ENCODE data around the gene FCHSD2.

DNA sequence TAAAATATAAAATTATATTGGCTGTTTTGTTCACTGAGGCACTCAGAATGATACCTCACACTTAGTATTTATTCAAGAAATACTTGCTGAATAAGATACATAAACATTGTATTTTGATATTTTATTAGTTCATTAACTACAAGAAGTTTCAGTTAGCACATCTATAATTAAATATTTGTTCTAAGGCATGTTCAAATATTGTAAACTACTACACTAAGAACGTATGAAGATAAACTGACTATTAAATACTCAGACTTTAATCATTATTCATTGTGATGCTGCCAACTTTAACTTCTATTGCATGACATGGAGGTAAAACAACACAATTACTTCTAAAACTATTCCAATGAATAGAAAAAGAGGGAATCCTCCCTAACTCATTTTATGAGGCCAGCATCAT, 198.5 kb downstream of the FCHSD2 start:
- no peak for TF ChIP-seq EZH2 (IDR thresholded peaks at IDR 0.05; ENCODE audit: low read length, missing control alignments)
- TF ChIP-seq, protein P1, sequence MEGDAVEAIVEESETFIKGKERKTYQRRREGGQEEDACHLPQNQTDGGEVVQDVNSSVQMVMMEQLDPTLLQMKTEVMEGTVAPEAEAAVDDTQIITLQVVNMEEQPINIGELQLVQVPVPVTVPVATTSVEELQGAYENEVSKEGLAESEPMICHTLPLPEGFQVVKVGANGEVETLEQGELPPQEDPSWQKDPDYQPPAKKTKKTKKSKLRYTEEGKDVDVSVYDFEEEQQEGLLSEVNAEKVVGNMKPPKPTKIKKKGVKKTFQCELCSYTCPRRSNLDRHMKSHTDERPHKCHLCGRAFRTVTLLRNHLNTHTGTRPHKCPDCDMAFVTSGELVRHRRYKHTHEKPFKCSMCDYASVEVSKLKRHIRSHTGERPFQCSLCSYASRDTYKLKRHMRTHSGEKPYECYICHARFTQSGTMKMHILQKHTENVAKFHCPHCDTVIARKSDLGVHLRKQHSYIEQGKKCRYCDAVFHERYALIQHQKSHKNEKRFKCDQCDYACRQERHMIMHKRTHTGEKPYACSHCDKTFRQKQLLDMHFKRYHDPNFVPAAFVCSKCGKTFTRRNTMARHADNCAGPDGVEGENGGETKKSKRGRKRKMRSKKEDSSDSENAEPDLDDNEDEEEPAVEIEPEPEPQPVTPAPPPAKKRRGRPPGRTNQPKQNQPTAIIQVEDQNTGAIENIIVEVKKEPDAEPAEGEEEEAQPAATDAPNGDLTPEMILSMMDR (conservative IDR thresholded peaks at IDR 0.05 in 1 of 2, IDR thresholded peaks at IDR 0.05 in 1 of 2; ENCODE audit: low read depth in 1 of 2, low read length in 2 of 2): no peak
